HG03280 (cell line): Measurements from ENCODE around the gene ORMDL2.
"Not testable (repeated sequence)": the region's sequence is repeated elsewhere in the genome, so short reads cannot be mapped to it uniquely, and the experiment has no call there.

Experiments
- ATAC-seq: cut with Tn5 transposase; IDR thresholded peaks from one replicate; pipeline ENCODE4 v1.9.1; 2021; ENCODE audit warnings: mild to moderate bottlenecking, moderate library complexity; ENCODE audit not compliant: unreplicated experiment

The ORMDL2 gene

DNA sequence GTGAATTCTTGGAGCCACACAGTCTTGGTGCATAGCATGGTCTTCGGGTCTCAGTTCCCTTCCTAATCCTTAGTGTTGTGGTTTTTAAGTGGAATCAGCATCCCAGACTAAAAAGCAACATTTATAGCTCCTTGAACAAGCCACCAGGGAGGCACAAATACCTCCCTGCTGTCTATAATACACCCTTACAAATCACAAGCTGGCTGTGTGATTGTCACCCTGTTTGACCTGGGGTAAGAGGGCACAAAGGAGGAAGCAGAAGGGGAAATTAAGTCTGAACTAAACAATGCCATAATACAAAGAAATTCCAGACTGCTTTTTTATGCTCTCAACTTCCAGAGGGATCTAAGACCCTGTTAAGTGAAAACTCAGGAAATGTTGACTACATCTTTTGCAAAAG is 32.6 kb downstream of the ORMDL2 start:
- ATAC-seq, result no peak

DNA sequence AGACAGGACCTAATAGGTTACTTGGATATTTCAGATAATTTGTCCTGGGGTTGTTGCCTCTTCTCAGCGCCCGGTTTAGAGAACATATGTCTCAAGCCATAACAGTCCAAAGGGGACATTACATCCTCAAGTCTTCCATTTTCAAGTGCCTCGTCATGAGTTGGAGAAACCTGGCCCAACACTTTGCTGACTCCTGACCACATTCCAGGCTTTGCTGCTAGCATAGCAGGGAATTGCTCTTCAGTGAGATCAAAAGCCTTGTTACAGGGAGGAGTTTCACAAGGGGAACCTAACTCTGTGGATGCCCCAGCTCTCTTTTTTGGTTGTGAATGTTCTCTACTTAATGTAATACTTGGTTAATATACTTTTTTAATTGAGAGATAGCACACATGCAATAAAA is 33.1 kb downstream of the ORMDL2 start:
- no peak for ATAC-seq

DNA sequence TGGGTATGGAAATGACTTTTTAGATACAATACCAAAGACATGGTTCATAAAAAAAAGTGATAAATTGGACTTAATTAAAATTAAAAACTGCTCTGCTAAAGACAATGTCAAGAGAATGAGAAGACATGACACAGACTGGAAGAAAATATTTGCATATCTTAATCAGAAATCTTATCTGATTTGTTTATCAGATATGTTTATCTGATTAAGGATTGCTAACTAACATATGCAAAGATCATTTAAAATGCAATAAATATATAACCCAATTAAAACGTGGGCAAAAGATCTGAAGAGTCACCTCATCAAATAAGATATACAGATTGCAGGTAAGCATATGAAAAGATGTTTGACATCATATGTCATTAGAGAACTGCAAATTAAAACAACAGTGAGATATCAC is 34.9 kb downstream of the ORMDL2 start:
- ATAC-seq, result no peak

DNA sequence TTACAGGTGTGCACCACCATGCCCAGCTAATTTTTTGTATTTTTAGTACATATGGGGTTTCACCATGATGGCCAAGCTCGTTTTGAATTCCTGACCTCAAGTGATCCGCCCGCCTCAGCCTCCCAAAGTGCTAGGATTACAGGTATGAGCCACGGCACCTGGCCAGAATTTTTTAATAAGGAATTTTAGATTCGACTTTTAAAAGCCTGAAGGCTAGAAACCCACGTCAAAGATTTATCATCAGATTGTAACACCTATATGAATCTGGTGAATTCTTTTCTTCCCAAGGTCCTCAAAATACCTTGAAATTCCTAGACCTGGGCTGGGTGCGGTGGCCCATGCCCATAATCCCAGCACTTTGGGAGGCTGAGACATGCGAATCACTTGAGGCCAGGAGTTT is 43.6 kb downstream of the ORMDL2 start:
- no peak for ATAC-seq

DNA sequence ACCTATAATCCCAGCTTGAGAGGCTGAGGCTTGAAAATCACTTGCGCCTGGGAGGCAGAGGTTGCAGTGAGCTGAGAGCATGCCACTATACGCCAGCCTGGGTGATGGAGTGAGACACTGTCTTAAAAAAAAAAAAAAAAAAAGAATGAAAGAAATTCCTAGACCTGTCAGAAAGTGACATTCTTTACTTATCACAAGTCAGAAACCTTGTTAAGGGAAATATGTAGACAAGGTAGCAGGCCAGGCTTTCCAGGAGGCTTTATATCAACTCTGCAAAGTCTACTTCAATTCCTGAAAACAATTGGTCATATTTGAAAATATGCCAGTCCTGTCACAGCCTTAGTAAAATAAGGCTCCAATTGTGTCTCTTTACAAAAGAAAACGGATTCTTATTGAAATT is 44.0 kb downstream of the ORMDL2 start:
- ATAC-seq, result no peak

GRCh38 chr12:55862286-55862685 is 44.4 kb downstream of the ORMDL2 start:
- no peak for ATAC-seq

DNA sequence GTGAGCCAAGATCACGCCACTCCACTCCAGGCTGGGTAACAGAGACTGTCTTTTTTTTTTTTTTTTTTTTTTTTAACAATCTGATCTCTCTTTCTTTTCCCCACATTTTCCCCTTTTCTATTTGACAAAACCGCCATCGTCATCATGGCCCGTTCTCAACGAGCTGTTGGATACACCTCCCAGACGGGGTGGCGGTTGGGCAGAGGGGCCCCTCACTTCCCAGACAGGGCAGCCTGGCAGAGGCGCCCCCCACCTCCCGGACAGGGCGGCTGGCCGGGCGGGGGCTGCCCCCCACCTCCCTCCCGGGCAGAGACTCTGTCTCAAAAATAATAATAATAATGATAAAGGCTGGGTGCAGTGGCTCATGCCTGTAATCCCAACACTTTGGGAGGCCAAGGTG is 45.1 kb downstream of the ORMDL2 start:
- ATAC-seq, result not testable (repeated sequence)

DNA sequence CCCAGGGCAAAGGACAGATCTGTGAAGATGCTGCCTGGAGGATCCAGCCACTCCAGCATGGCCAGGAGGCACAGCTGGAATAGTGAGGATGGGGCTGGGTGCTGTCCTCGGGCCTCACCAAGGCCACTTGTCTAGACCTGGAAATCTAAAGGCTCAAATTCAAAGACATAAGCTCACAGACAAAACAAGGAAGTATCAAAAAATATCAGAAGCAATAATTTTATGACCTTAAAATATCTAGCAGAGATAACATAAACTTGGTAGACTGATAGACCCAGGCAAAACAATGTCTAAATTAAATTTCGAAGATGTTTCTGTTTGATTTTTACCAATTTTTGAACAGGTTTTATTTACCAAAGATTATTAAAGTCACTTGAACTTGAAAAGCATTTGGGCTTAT is 47.5 kb downstream of the ORMDL2 start:
- ATAC-seq, result no peak

DNA sequence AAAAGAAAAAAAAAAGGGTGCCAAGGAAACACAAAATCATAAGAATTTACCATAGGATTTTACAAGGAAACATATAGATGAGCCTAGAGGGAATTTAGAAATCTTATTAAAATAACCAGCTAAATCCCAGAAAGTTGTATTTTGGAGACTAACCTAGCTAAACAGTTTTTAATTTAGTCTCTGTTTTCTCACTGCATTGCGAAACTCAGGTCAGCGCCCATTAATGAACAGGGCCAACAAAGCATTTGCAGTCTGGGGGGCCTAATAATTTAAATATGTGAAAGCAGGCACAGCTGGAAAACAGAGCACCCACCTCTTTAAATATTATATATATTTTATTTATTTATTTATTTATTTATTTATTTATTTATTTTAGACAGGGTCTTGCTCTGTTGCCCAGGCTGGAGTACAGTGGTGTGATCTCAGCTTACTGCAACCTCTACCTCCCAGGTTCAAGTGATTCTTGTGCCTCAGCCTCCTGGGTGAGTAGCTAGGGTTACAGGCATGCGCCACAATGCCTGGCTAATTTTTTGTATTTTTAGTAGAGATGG is 48.7 kb downstream of the ORMDL2 start:
- ATAC-seq, result not testable (repeated sequence)
